T-helper 9 cell (primary cell): ENCODE data around the gene CCNF.

ENCODE experiments used
- DNase-seq: peaks from one replicate; pipeline ENCODE4 v3.0.0-alpha.2; 2020

Gene CCNF

GRCh38 chr16:2457946-2458345 lies 28.7 kb downstream of the CCNF start:
- no peak for DNase-seq

- DNase-seq = no peak
Observed at GRCh38 chr16:2458887-2459646, 29.8 kb downstream of the CCNF start.

GRCh38 chr16:2459647-2460390 lies 30.6 kb downstream of the CCNF start, which contains the start of gene TEDC2:
TEDC2 (plus strand) TSS chr16:2460109; CDS start chr16:2460145, 36 bp downstream.
- DNase-seq = peak; percentile 97

- DNase-seq = no peak
Observed at GRCh38 chr16:2460391-2460713, 31.1 kb downstream of the CCNF start.

GRCh38 chr16:2460916-2461315 lies 31.7 kb downstream of the CCNF start:
- DNase-seq = no peak

GRCh38 chr16:2462031-2462866 lies 33.0 kb downstream of the CCNF start:
- DNase-seq = no peak

GRCh38 chr16:2464333-2464732 lies 35.1 kb downstream of the CCNF start:
- no peak for DNase-seq

- DNase-seq = no peak
Observed at GRCh38 chr16:2465653-2466415, 36.6 kb downstream of the CCNF start.

- DNase-seq = no peak
Observed at GRCh38 chr16:2466667-2467527, 37.6 kb downstream of the CCNF start.

- DNase-seq = no peak
Observed at GRCh38 chr16:2467528-2468232, 38.4 kb downstream of the CCNF start.

- DNase-seq = no peak
Observed at GRCh38 chr16:2468233-2468724, 39.0 kb downstream of the CCNF start.

- DNase-seq = no peak
Observed at GRCh38 chr16:2468725-2469398, 39.6 kb downstream of the CCNF start.

GRCh38 chr16:2469399-2470233 lies 40.4 kb downstream of the CCNF start:
- DNase-seq = no peak

- DNase-seq = no peak
Observed at GRCh38 chr16:2470234-2470601, 41.0 kb downstream of the CCNF start.

GRCh38 chr16:2470603-2471015 lies 41.4 kb downstream of the CCNF start:
- DNase-seq = no peak

GRCh38 chr16:2471016-2471652 lies 41.9 kb downstream of the CCNF start, which contains the start of gene NTN3:
NTN3 (plus strand) TSS chr16:2471297; CDS start chr16:2471702, 405 bp downstream.
- no peak for DNase-seq

GRCh38 chr16:2471653-2472487 lies 42.6 kb downstream of the CCNF start:
- DNase-seq = no peak

- DNase-seq = no peak
Observed at GRCh38 chr16:2472488-2472864, 43.2 kb downstream of the CCNF start.
